Measurements from ENCODE around the gene SLC13A5.

DNA sequence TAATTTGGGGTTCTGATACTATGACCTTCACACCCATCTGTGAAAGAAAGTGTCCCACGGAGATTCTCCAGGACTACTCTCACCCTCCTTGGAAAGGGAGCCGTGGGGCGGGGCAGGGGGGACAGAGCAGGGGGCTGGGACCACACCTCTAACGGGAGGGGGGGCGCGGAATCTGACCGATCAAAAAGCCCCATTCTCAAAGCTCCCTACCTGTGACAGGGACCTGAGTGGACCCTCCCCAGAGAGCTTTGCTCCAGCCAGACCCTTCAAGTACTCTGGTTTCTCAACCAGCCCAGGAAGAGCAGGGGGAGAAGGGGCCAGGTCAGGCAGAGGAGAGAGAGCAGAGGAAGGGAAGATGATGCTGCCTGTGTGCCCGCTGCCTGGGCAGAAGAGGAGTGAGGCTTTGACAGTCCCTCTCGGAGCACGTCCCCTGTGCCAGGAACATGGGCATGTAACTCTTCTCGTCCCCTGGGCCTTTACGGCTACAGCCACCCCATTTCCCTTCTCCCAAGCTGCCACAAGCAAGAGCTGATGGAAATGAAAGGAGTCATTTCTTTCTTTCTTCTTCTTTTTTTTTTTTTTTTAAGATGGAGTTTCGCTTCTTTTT, 43.4 kb upstream of the SLC13A5 start:
- TF ChIP-seq POLR2AphosphoS5 (IDR thresholded peaks at IDR 0.05; ENCODE audit: low read depth, low read length): no peak
- TF ChIP-seq, protein P1, sequence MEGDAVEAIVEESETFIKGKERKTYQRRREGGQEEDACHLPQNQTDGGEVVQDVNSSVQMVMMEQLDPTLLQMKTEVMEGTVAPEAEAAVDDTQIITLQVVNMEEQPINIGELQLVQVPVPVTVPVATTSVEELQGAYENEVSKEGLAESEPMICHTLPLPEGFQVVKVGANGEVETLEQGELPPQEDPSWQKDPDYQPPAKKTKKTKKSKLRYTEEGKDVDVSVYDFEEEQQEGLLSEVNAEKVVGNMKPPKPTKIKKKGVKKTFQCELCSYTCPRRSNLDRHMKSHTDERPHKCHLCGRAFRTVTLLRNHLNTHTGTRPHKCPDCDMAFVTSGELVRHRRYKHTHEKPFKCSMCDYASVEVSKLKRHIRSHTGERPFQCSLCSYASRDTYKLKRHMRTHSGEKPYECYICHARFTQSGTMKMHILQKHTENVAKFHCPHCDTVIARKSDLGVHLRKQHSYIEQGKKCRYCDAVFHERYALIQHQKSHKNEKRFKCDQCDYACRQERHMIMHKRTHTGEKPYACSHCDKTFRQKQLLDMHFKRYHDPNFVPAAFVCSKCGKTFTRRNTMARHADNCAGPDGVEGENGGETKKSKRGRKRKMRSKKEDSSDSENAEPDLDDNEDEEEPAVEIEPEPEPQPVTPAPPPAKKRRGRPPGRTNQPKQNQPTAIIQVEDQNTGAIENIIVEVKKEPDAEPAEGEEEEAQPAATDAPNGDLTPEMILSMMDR (IDR thresholded peaks at IDR 0.05 in 2 of 3, conservative IDR thresholded peaks at IDR 0.05 in 1 of 3; ENCODE audit: borderline replicate concordance in 1 of 3, insufficient read depth in 1 of 3, low read depth in 2 of 3, low read length in 2 of 3): no peak
- no peak for TF ChIP-seq EZH2 (IDR thresholded peaks at IDR 0.05)
- no peak for TF ChIP-seq RAD21 (IDR thresholded peaks at IDR 0.05; ENCODE audit: low read depth)
- TF ChIP-seq, protein P2, sequence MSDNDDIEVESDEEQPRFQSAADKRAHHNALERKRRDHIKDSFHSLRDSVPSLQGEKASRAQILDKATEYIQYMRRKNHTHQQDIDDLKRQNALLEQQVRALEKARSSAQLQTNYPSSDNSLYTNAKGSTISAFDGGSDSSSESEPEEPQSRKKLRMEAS (IDR thresholded peaks at IDR 0.05): no peak
- no peak for TF ChIP-seq ZNF274 (IDR thresholded peaks at IDR 0.05; ENCODE audit: low read depth, low read length)
- no peak for TF ChIP-seq POLR2A (IDR thresholded peaks at IDR 0.05; ENCODE audit: borderline replicate concordance, extremely low read depth, insufficient read depth, insufficient read length)
- TF ChIP-seq SIN3A (IDR thresholded peaks at IDR 0.05; ENCODE audit: low read depth): no peak
- TF ChIP-seq EZH2phosphoT487 (IDR thresholded peaks at IDR 0.05; ENCODE audit: borderline replicate concordance): no peak
- TF ChIP-seq, protein P3, sequence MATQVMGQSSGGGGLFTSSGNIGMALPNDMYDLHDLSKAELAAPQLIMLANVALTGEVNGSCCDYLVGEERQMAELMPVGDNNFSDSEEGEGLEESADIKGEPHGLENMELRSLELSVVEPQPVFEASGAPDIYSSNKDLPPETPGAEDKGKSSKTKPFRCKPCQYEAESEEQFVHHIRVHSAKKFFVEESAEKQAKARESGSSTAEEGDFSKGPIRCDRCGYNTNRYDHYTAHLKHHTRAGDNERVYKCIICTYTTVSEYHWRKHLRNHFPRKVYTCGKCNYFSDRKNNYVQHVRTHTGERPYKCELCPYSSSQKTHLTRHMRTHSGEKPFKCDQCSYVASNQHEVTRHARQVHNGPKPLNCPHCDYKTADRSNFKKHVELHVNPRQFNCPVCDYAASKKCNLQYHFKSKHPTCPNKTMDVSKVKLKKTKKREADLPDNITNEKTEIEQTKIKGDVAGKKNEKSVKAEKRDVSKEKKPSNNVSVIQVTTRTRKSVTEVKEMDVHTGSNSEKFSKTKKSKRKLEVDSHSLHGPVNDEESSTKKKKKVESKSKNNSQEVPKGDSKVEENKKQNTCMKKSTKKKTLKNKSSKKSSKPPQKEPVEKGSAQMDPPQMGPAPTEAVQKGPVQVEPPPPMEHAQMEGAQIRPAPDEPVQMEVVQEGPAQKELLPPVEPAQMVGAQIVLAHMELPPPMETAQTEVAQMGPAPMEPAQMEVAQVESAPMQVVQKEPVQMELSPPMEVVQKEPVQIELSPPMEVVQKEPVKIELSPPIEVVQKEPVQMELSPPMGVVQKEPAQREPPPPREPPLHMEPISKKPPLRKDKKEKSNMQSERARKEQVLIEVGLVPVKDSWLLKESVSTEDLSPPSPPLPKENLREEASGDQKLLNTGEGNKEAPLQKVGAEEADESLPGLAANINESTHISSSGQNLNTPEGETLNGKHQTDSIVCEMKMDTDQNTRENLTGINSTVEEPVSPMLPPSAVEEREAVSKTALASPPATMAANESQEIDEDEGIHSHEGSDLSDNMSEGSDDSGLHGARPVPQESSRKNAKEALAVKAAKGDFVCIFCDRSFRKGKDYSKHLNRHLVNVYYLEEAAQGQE (IDR thresholded peaks at IDR 0.05; ENCODE audit: low read depth): no peak
- no peak for TF ChIP-seq ZFX (IDR thresholded peaks at IDR 0.05)
- no peak for TF ChIP-seq YY1 (IDR thresholded peaks at IDR 0.05; ENCODE audit: extremely low read depth, insufficient replicate concordance, low read depth, low read length)
- TF ChIP-seq FOSL1 (IDR thresholded peaks at IDR 0.05; ENCODE audit: low read depth): no peak
- no peak for TF ChIP-seq ELF1 (IDR thresholded peaks at IDR 0.05; ENCODE audit: borderline replicate concordance, low read depth)
